NT2/D1 (cell line): Measurements from ENCODE around the gene EPOP.
"Not testable (repeated sequence)": the region's sequence is repeated elsewhere in the genome, so short reads cannot be mapped to it uniquely, and the experiment has no call there.

Experiments used
- DNase-seq: peaks from one replicate; pipeline ENCODE4 v3.0.0-alpha.2; 2011; ENCODE audit warnings: low read depth, low spot score
- H3K27me3 ChIP-seq: 2 replicates; pipeline ENCODE4 v1.6.0; 2011; ENCODE audit warnings: mild to moderate bottlenecking; ENCODE audit not compliant: insufficient read length, insufficient read depth
- H3K36me3 ChIP-seq: 2 replicates; pipeline ENCODE4 v1.6.1; 2011; ENCODE audit warnings: mild to moderate bottlenecking, low read length, mixed read lengths; ENCODE audit not compliant: insufficient read depth, insufficient read length
- H3K4me1 ChIP-seq: 2 replicates; pipeline ENCODE4 v1.5.1; 2011; ENCODE audit not compliant: insufficient read depth, insufficient read length
- H3K4me3 ChIP-seq: 2 replicates; pipeline ENCODE4 v1.5.1; 2011; ENCODE audit warnings: low read depth; ENCODE audit not compliant: insufficient read length
- H3K9ac ChIP-seq: 2 replicates; pipeline ENCODE4 v1.6.0; 2011; ENCODE audit warnings: low read depth; ENCODE audit not compliant: insufficient read length
- H3K9me3 ChIP-seq: 2 replicates; pipeline ENCODE4 v1.5.1; 2011; ENCODE audit warnings: mild to moderate bottlenecking, low read length; ENCODE audit not compliant: insufficient read depth
- SUZ12 ChIP-seq: IDR thresholded peaks from 2 replicates; pipeline ENCODE4 v1.6.1; 2011; ENCODE audit not compliant: insufficient read length, insufficient read depth; ENCODE audit errors: extremely low read depth
- YY1 ChIP-seq: IDR thresholded peaks from 2 replicates; pipeline ENCODE4 v1.6.1; 2011; ENCODE audit not compliant: insufficient read length, insufficient read depth
- ZNF274 ChIP-seq: IDR thresholded peaks from 2 replicates; pipeline ENCODE4 v1.6.1; 2011; ENCODE audit warnings: mild to moderate bottlenecking, low read depth, low read length

The EPOP gene

GRCh38 chr17:38657824-38658740 lies 16.7 kb downstream of the EPOP start:
- Histone ChIP-seq H3K4me1 (peaks cover 35% of the 10 kb centered on the region), H3K9me3 (no peaks in the 10 kb centered on the region), H3K36me3 (no peaks in the 10 kb centered on the region), H3K9ac (no peak overlapping the region), H3K4me3 (no peak overlapping the region), H3K27me3 (no peaks in the 10 kb centered on the region)
- DNase-seq, result no peak
- TF ChIP-seq YY1 (no peak), SUZ12 (no peak)

- H3K9me3 ChIP-seq, result no peaks in the 10 kb centered on the region
- H3K4me1 ChIP-seq, result peaks cover 35% of the 10 kb centered on the region
- no peak overlapping the region for H3K9ac ChIP-seq
- no peak for TF ChIP-seq YY1
- no peak for TF ChIP-seq ZNF274
- no peak for TF ChIP-seq SUZ12
- H3K4me3 ChIP-seq, result no peak overlapping the region
- H3K27me3 ChIP-seq, result no peaks in the 10 kb centered on the region
- DNase-seq, result no peak
- H3K36me3 ChIP-seq, result no peaks in the 10 kb centered on the region
These were observed 17.6 kb downstream of the EPOP start for GRCh38 chr17:38656959-38657823.

- Histone ChIP-seq H3K4me3 (no peak overlapping the region), H3K9ac (peak overlapping the region; percentile 24)
These were observed 20.1 kb downstream of the EPOP start for GRCh38 chr17:38654411-38655398.

GRCh38 chr17:38653679-38654078 lies 21.1 kb downstream of the EPOP start:
- DNase-seq, result no peak
- H3K36me3 ChIP-seq, result no peaks in the 10 kb centered on the region
- no peak overlapping the region for H3K9ac ChIP-seq
- no peaks in the 10 kb centered on the region for H3K27me3 ChIP-seq
- peaks cover 26% of the 10 kb centered on the region for H3K4me1 ChIP-seq
- H3K4me3 ChIP-seq, result no peak overlapping the region
- no peaks in the 10 kb centered on the region for H3K9me3 ChIP-seq
- TF ChIP-seq YY1, result no peak

More at GRCh38 chr17:38654411-38655398, 20.1 kb downstream of the EPOP start:
- peaks cover 28% of the 10 kb centered on the region for H3K4me1 ChIP-seq
- no peak for DNase-seq
- H3K9me3 ChIP-seq, result no peaks in the 10 kb centered on the region
- no peaks in the 10 kb centered on the region for H3K27me3 ChIP-seq
- no peaks in the 10 kb centered on the region for H3K36me3 ChIP-seq
- no peak for TF ChIP-seq SUZ12
- TF ChIP-seq ZNF274, result no peak
- no peak for TF ChIP-seq YY1

GRCh38 chr17:38653230-38653629 lies 21.5 kb downstream of the EPOP start:
- H3K9ac ChIP-seq, result no peak overlapping the region
- no peaks in the 10 kb centered on the region for H3K36me3 ChIP-seq
- no peaks in the 10 kb centered on the region for H3K27me3 ChIP-seq
- TF ChIP-seq SUZ12 (no peak), YY1 (no peak), ZNF274 (no peak)
- H3K4me3 ChIP-seq, result no peak overlapping the region
- peaks cover 22% of the 10 kb centered on the region for H3K4me1 ChIP-seq
- DNase-seq, result no peak
- no peaks in the 10 kb centered on the region for H3K9me3 ChIP-seq

- not testable (repeated sequence) for H3K4me3 ChIP-seq, DNase-seq
These were observed 24.0 kb downstream of the EPOP start for GRCh38 chr17:38650653-38651173.

More at GRCh38 chr17:38650653-38651173, 24.0 kb downstream of the EPOP start:
- not testable (repeated sequence) for H3K9me3 ChIP-seq, H3K36me3 ChIP-seq, H3K27me3 ChIP-seq, H3K9ac ChIP-seq
- H3K4me1 ChIP-seq, result peaks cover 11% of the 10 kb centered on the region
